Cardiac muscle cell (in vitro differentiated cells and primary cell): Measurements from ENCODE around the gene GZF1. TPM values are rescaled to one million over a fixed set of nuclear protein-coding genes. Genes with fewer than 3 reads are reported as not detected.

Source experiments
- DNase-seq, 2 donors: peaks; one replicate each; pipeline versions ENCODE4 v3.0.0 to v3.0.0-alpha.2; 2010 to 2017; ENCODE audit warnings: low read depth in 1 of 2, low spot score in 1 of 2
- H3K27ac ChIP-seq: fragments of 200-600 bp; sonication (generic); 2 replicates; pipeline ENCODE4 v1.5.1; 2016
- H3K27me3 ChIP-seq: fragments of 200-600 bp; sonication (generic); 2 replicates; pipeline ENCODE4 v1.6.0; 2016; ENCODE audit warnings: control low read depth
- H3K36me3 ChIP-seq: fragments of 200-600 bp; sonication (generic); 2 replicates; pipeline ENCODE4 v1.5.1; 2016; ENCODE audit warnings: control low read depth
- H3K4me1 ChIP-seq: fragments of 200-600 bp; sonication (generic); 2 replicates; pipeline ENCODE4 v1.8.1; 2017; ENCODE audit warnings: low read depth, mild to moderate bottlenecking, mixed run types
- H3K4me3 ChIP-seq: fragments of 200-600 bp; sonication (generic); 2 replicates; pipeline ENCODE4 v1.5.1; 2016; ENCODE audit warnings: mild to moderate bottlenecking
- H3K9me3 ChIP-seq: fragments of 200-600 bp; sonication (generic); 2 replicates; pipeline ENCODE4 v1.5.1; 2017; ENCODE audit warnings: low read depth, mild to moderate bottlenecking, control low read depth
- polyA plus RNA-seq: library from polyadenylated mRNA; unstranded; fragments of >200 nt; fragmentation: Nextera tagmentation; extraction: Ambion mirVana; gene quantifications from 2 replicates; pipeline ENCODE4 v1.2.1, GENCODE V29; 2016
- total RNA-seq: library from RNA; depleted of rRNA; stranded (reverse); fragments of >200 nt; gene quantifications from 2 replicates; pipeline ENCODE4 v1.2.3, GENCODE V29; 2016
- TF ChIP-seq, protein P1 (sequence below): IDR thresholded peaks from 2 replicates; pipeline ENCODE4 v1.5.1; 2012; ENCODE audit warnings: low read depth, mild to moderate bottlenecking, low read length

GZF1 gene
- total and polyA plus RNA-seq, 2 experiments from 2014 or later = 7.4 to 19.0 TPM

DNA sequence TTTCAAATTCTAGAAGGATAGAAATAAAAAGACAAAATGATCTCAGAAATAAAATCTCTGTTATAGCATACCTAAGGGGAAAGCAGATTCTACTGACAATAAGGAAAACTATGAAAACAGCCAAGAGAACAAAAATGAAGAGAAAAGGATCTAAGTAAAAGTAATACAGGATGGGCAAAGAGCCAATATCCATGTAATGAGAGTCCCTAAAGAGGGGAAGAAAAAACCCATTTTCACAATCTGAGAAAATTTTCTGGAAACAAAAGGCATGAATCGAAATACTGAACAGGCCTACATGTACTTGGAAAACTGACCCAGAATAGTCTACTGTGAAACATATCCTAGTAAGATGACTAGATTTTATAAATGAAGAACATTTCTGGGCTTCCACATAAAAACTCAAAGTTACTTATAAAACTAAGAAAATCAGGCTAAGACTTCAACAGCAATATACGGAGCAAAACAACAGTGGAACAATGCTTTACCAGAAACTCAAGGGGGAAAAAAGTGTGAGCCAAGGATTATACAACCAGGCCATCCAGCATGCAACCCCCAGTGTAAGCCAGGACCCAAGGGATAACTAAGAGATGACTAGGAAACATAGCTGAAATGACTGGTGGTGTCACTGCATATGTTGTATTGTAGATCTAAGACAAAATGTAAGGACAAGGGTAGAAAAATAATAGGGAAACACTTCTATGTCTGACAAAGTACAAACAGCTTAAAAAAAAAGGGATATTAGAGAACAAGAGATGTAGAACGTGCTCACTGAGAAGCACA lies 49.1 kb downstream of the GZF1 start:
- H3K27ac ChIP-seq = no peak overlapping the region
- no peaks in the 10 kb centered on the region for H3K36me3 ChIP-seq
- no peak for DNase-seq
- TF ChIP-seq, protein P1, sequence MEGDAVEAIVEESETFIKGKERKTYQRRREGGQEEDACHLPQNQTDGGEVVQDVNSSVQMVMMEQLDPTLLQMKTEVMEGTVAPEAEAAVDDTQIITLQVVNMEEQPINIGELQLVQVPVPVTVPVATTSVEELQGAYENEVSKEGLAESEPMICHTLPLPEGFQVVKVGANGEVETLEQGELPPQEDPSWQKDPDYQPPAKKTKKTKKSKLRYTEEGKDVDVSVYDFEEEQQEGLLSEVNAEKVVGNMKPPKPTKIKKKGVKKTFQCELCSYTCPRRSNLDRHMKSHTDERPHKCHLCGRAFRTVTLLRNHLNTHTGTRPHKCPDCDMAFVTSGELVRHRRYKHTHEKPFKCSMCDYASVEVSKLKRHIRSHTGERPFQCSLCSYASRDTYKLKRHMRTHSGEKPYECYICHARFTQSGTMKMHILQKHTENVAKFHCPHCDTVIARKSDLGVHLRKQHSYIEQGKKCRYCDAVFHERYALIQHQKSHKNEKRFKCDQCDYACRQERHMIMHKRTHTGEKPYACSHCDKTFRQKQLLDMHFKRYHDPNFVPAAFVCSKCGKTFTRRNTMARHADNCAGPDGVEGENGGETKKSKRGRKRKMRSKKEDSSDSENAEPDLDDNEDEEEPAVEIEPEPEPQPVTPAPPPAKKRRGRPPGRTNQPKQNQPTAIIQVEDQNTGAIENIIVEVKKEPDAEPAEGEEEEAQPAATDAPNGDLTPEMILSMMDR = no peak
- peaks cover 14% of the 10 kb centered on the region for H3K4me1 ChIP-seq
- H3K27me3 ChIP-seq = no peaks in the 10 kb centered on the region
- no peaks in the 10 kb centered on the region for H3K9me3 ChIP-seq
- H3K4me3 ChIP-seq = no peak overlapping the region

DNA sequence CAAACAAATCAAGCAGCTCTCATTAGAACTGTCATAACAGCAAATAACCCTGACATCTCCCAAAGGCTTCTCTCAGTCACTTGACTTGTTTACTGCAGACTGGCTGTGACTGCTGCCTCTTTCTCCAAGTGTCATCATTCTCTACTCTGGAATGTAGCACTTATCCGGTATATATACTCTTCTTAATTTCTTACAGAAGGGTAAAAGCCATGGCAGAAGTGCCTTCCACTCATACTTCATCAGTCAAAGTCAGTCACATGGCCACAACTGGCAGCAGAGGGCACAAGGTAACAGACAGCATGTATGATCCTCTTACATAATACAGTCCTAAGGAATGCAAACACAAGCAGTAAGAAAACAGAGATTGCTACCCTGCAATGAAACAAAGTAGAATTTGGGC lies 50.0 kb downstream of the GZF1 start:
- peak in 1 of 2 donors; percentile 10 for DNase-seq
- Histone ChIP-seq H3K27me3 (no peaks in the 10 kb centered on the region), H3K4me3 (no peak overlapping the region), H3K27ac (no peak overlapping the region), H3K9me3 (no peaks in the 10 kb centered on the region), H3K36me3 (no peaks in the 10 kb centered on the region), H3K4me1 (peaks cover 14% of the 10 kb centered on the region)
- TF ChIP-seq, protein P1 = no peak

- DNase-seq = no peak
- H3K27me3 ChIP-seq = no peaks in the 10 kb centered on the region
Measured at GRCh38 chr20:23413862-23414422, 52.0 kb downstream of the GZF1 start.

GRCh38 chr20:23414526-23415188 lies 52.7 kb downstream of the GZF1 start:
- DNase-seq = no peak
- H3K4me1 ChIP-seq = peaks cover 13% of the 10 kb centered on the region
- H3K9me3 ChIP-seq = no peaks in the 10 kb centered on the region
- H3K36me3 ChIP-seq = no peaks in the 10 kb centered on the region
- no peaks in the 10 kb centered on the region for H3K27me3 ChIP-seq
- H3K27ac ChIP-seq = no peak overlapping the region
- TF ChIP-seq, protein P1 = no peak
- H3K4me3 ChIP-seq = no peak overlapping the region

More at GRCh38 chr20:23413862-23414422, 52.0 kb downstream of the GZF1 start:
- H3K4me3 ChIP-seq = no peak overlapping the region
- TF ChIP-seq, protein P1 = no peak
- H3K9me3 ChIP-seq = no peaks in the 10 kb centered on the region
- no peak overlapping the region for H3K27ac ChIP-seq
- H3K36me3 ChIP-seq = no peaks in the 10 kb centered on the region
- H3K4me1 ChIP-seq = peaks cover 14% of the 10 kb centered on the region

- Histone ChIP-seq H3K4me1 (peaks cover 17% of the 10 kb centered on the region), H3K27ac (no peak overlapping the region), H3K9me3 (no peaks in the 10 kb centered on the region), H3K27me3 (no peaks in the 10 kb centered on the region), H3K4me3 (no peak overlapping the region), H3K36me3 (no peaks in the 10 kb centered on the region)
- TF ChIP-seq, protein P1 = no peak
- DNase-seq = no peak
Measured at GRCh38 chr20:23415555-23415954, 53.6 kb downstream of the GZF1 start.
